Breast epithelium (tissue), 4 donors: ENCODE results near the gene CD7. TPM values are rescaled to one million over a fixed set of nuclear protein-coding genes. Genes with fewer than 3 reads are reported as not detected.

ENCODE experiments used
- DNase-seq, 2 donors: peaks; one replicate each; pipeline ENCODE4 v3.0.0-alpha.2; 2019; ENCODE audit warnings: low spot score in 2 of 2
- H3K27ac ChIP-seq, 2 donors: fragments of 200-600 bp; sonication (generic) in 1 of 2; one replicate each; pipeline ENCODE4 v1.5.1; 2016 to 2019; ENCODE audit warnings: mild to moderate bottlenecking in 1 of 2
- H3K27me3 ChIP-seq, 2 donors: fragments of 200-600 bp; sonication (generic) in 1 of 2; one replicate each; pipeline versions ENCODE4 v1.5.1 to v1.6.0; 2017 to 2019; ENCODE audit warnings: control low read depth in 1 of 2, mild to moderate bottlenecking in 1 of 2
- H3K36me3 ChIP-seq: fragments of 200-600 bp; one replicate; pipeline ENCODE4 v1.5.1; 2019
- H3K4me1 ChIP-seq, 2 donors: fragments of 200-600 bp; sonication (generic); one replicate each; pipeline ENCODE4 v1.5.1; 2016 to 2019; ENCODE audit warnings: control low read depth in 1 of 2
- H3K4me3 ChIP-seq, 3 donors: fragments of 200-600 bp; sonication (generic); 1 replicate in 2 of 3; 2 replicates in 1 of 3; pipeline ENCODE4 v1.5.1; 2016 to 2019; ENCODE audit warnings: mild to moderate bottlenecking in 3 of 3, moderate library complexity in 2 of 3
- H3K9me3 ChIP-seq, 2 donors: fragments of 200-600 bp; sonication (generic) in 1 of 2; one replicate each; pipeline ENCODE4 v1.5.1; 2016 to 2019; ENCODE audit warnings: control low read depth in 1 of 2
- POLR2A ChIP-seq: fragments of 450-650 bp; IDR thresholded peaks from one replicate; pipeline ENCODE4 v1.6.1; 2016; ENCODE audit warnings: antibody characterized with exemption, mild to moderate bottlenecking, moderate library complexity
- POLR2AphosphoS5 ChIP-seq, 3 donors: sonication (generic); formaldehyde crosslinking; IDR thresholded peaks; one replicate each; pipeline ENCODE4 v1.6.1; 2017; ENCODE audit warnings: antibody characterized with exemption in 3 of 3
- intact Hi-C: fragments of 100-400 bp; cut with DNase I; formaldehyde crosslinking; loops from one replicate; pipeline ENCODE4 v1.15.1; 2023; ENCODE audit warnings: low total_unique reads
- total RNA-seq, 3 donors: library from RNA; depleted of rRNA; stranded (reverse); fragments of >200 nt; gene quantifications; one replicate each; pipeline ENCODE4 v1.1.0, GENCODE V29; 2016
- TF ChIP-seq, protein P1 (sequence below), 3 donors: fragments of 450-650 bp; IDR thresholded peaks; one replicate each; pipeline ENCODE4 v1.5.1; 2016 to 2017; ENCODE audit warnings: antibody characterized with exemption in 3 of 3, mild to moderate bottlenecking in 3 of 3, moderate library complexity in 3 of 3

CD7 gene
- total RNA-seq, 3 donors from 2014 or later, result 1.3 to 1.8 TPM; not detected in 1

DNA sequence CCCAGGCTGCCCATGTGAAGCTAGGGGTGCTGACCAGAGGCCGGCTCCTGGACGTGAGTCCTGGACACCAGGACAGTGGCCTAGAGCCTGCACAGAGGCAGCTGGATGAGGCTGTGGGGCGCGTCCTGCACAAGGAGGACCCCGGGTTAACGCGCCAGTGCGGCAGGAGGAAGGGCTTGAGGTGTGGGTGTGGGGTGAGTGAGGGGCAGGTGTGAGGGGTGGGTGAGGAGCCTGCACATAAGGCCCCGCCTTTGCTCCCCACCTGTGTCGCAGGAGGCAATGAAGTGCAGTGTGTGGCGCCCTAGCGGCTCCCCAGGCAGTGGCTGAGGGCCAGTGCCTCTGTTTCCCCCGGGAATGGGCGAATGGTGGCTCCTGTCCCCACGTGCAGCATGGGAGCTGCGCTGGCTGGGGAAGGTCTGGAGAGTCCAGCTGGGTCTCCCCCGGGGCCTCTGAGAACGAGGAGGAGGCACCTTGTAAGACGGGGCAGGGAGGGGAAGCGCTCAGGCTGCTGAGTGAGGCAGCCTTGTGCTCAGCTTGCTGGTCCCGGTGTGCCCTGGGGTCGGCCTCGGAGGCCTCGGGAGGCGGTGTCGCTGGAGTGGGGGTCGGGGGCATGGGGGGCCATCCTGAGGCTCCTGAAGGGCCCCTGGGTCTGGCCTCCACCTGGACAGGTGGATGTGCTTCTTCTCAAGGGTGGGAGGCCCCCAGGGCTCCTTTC is 3.2 kb downstream of the CD7 start:
- no peak overlapping the region for H3K27ac ChIP-seq
- peaks cover 14 to 34% of the 10 kb centered on the region in 2 donors for H3K27me3 ChIP-seq
- H3K4me1 ChIP-seq, result no peaks in the 10 kb centered on the region
- TF ChIP-seq POLR2AphosphoS5 (IDR thresholded peaks at IDR 0.05) (no peak), POLR2A (no peak)
- TF ChIP-seq, protein P1, sequence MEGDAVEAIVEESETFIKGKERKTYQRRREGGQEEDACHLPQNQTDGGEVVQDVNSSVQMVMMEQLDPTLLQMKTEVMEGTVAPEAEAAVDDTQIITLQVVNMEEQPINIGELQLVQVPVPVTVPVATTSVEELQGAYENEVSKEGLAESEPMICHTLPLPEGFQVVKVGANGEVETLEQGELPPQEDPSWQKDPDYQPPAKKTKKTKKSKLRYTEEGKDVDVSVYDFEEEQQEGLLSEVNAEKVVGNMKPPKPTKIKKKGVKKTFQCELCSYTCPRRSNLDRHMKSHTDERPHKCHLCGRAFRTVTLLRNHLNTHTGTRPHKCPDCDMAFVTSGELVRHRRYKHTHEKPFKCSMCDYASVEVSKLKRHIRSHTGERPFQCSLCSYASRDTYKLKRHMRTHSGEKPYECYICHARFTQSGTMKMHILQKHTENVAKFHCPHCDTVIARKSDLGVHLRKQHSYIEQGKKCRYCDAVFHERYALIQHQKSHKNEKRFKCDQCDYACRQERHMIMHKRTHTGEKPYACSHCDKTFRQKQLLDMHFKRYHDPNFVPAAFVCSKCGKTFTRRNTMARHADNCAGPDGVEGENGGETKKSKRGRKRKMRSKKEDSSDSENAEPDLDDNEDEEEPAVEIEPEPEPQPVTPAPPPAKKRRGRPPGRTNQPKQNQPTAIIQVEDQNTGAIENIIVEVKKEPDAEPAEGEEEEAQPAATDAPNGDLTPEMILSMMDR (IDR thresholded peaks at IDR 0.05), result no peak
- H3K36me3 ChIP-seq, result no peaks in the 10 kb centered on the region
- intact Hi-C loops, result no loop called here
- H3K9me3 ChIP-seq, result no peaks in the 10 kb centered on the region
- H3K4me3 ChIP-seq, result no peak overlapping the region
- DNase-seq, result no peak

DNA sequence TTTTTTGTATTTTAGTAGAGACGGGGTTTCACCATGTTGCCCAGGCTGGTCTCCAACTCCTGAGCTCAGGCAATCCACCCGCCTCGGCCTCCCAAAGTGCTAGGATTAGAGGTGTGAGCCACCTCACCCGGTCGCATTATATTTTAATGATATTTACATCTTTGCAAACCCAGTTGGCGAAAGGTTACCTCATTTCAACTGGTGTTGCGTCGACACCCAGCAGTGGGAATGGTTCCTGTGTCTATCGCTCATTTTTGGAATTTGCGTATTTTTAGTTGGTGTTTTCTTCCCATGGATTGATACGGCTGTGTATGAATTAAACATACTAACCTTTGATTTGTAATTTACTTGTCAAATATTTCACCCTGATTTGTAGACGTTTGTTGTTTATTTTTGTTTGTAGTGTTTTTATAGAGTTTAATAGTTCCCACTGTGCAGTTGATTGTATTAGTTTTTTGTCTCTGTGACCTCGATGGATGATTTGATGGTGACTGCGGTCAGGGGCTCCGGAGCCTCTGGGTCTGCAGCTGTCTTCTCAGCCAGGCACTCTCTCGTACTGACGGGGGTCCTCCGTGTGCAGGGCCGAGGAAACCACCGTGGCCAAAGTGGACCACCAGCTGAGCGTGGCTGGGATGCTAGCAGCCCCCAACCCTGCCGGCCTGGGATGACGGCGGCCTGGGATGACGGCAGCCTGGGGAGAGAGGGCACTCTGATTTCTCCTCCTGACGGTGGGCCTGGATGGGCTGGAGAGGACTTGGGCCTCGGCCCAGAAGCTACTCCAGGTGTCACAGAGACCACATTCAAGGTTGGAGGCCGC is 4.0 kb downstream of the CD7 start:
- Histone ChIP-seq H3K9me3 (no peaks in the 10 kb centered on the region), H3K4me3 (no peak overlapping the region), H3K36me3 (no peaks in the 10 kb centered on the region), H3K27me3 (peaks cover 14 to 34% of the 10 kb centered on the region in 2 donors), H3K4me1 (no peaks in the 10 kb centered on the region), H3K27ac (no peak overlapping the region)
- TF ChIP-seq POLR2A (no peak), POLR2AphosphoS5 (IDR thresholded peaks at IDR 0.05) (no peak)
- TF ChIP-seq, protein P1 (IDR thresholded peaks at IDR 0.05), result no peak
- no peak for DNase-seq
- intact Hi-C loops, result no loop called here

DNA sequence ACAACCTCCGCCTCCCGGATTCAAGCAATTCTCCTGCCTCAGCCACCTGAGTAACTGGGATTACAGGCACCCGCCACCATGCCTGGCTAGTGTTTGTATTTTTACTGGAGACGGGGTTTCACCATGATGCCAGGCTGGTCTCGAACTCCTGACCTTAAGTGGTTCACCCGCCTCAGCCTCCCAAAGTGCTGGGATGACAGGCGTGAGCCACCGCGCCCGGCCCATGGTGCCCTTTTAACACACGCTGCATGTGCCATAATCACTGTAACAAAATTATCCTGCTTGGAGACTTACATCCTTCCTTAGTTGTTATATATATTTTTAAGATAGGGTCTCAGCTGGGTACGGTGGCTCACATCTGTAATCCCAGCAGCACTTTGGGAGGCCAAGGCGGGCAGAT is 5.4 kb downstream of the CD7 start:
- DNase-seq, result no peak
- intact Hi-C loops, result no loop called here
- H3K27ac ChIP-seq, result no peak overlapping the region
- no peaks in the 10 kb centered on the region for H3K9me3 ChIP-seq
- no peak for TF ChIP-seq POLR2AphosphoS5 (IDR thresholded peaks at IDR 0.05)
- TF ChIP-seq, protein P1 (IDR thresholded peaks at IDR 0.05), result no peak
- TF ChIP-seq POLR2A, result no peak
- no peak overlapping the region for H3K4me3 ChIP-seq
- H3K36me3 ChIP-seq, result no peaks in the 10 kb centered on the region
- H3K27me3 ChIP-seq, result peaks cover 14 to 34% of the 10 kb centered on the region in 2 donors
- no peaks in the 10 kb centered on the region for H3K4me1 ChIP-seq

DNA sequence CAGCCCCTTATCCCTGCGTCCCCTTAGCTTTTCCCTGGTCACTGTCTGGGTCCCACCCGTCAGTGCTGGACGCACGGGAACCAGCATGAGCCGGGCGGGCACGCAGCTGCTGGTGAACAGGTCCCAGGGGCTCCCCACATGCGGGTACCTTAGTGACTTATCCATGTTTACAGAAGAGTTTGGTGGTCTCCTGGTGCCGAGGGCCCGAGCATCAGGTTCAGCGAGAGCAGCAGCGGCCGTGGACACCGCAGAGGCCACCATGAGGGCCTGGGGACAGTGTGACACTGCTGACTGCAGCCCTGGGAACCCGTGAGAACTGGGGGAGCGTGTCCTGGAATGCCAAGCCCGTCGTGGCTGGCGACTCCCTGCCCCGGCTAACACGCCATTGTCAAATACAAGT is 6.5 kb downstream of the CD7 start:
- Histone ChIP-seq H3K4me1 (no peaks in the 10 kb centered on the region), H3K27ac (no peak overlapping the region), H3K36me3 (no peaks in the 10 kb centered on the region), H3K4me3 (no peak overlapping the region), H3K9me3 (no peaks in the 10 kb centered on the region), H3K27me3 (peaks cover 14 to 24% of the 10 kb centered on the region in 2 donors)
- intact Hi-C loops, result no loop called here
- TF ChIP-seq, protein P1 (IDR thresholded peaks at IDR 0.05), result no peak
- TF ChIP-seq POLR2AphosphoS5 (IDR thresholded peaks at IDR 0.05) (no peak), POLR2A (no peak)
- DNase-seq, result no peak
